Nephron (organoid): Measurements from ENCODE around the gene HYCC1.
"Not testable (repeated sequence)": the region's sequence is repeated elsewhere in the genome, so short reads cannot be mapped to it uniquely, and the experiment has no call there.

Source experiments
- H3K27ac Mint-ChIP-seq, 3 experiments: 2 replicates each; pipeline ENCODE4 v1.8.0; 2020; ENCODE audit warnings: mixed read lengths in 3 of 3, mild to moderate bottlenecking in 2 of 3, moderate library complexity in 1 of 3
- H3K27me3 Mint-ChIP-seq: 2 replicates; pipeline ENCODE4 v1.8.0; 2021; ENCODE audit warnings: low read depth, mild to moderate bottlenecking, moderate library complexity, mixed read lengths
- H3K36me3 Mint-ChIP-seq: 2 replicates; pipeline ENCODE4 v1.8.0; 2020; ENCODE audit warnings: low read depth, mixed read lengths
- H3K4me1 Mint-ChIP-seq: 2 replicates; pipeline ENCODE4 v1.8.0; 2020; ENCODE audit warnings: mixed read lengths
- H3K4me3 Mint-ChIP-seq, 3 experiments: 2 replicates each; pipeline ENCODE4 v1.8.0; 2020; ENCODE audit warnings: mild to moderate bottlenecking in 3 of 3, mixed read lengths in 3 of 3, moderate library complexity in 2 of 3
- H3K9me3 Mint-ChIP-seq: 2 replicates; pipeline ENCODE4 v1.8.0; 2020; ENCODE audit warnings: mixed read lengths
- TF ChIP-seq, protein P1 (sequence below), 3 experiments: fragments of 200-600 bp; sonication (generic); IDR thresholded peaks; one replicate each; pipeline ENCODE4 v1.5.0; 2021; ENCODE audit warnings: antibody characterized with exemption in 3 of 3; ENCODE audit not compliant: unreplicated experiment in 3 of 3

The HYCC1 gene

DNA sequence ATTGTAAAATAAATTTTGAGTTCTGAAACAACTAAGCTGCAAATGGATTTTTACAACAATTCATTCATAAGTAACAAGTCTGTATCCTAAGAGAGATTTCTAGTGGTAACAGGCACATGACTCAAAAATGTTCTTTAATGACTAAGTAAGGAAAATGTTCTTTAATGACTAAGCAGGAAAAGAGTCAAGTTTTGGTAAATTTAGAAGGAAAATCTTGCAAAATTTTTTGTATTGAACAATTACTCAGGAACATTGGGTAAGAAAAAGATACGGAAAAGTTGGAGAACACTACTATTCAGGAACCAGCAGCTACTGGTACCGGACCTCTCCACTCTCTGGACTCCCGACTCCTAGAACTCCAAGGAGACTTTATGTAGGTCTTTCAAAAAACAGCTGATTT lies 33.5 kb downstream of the HYCC1 start:
- Mint-ChIP-seq H3K36me3 (peaks cover 18% of the 10 kb centered on the region), H3K27ac (no peak overlapping the region), H3K9me3 (no peaks in the 10 kb centered on the region), H3K27me3 (peaks cover 3% of the 10 kb centered on the region), H3K4me1 (no peaks in the 10 kb centered on the region), H3K4me3 (no peak overlapping the region)
- TF ChIP-seq, protein P1, sequence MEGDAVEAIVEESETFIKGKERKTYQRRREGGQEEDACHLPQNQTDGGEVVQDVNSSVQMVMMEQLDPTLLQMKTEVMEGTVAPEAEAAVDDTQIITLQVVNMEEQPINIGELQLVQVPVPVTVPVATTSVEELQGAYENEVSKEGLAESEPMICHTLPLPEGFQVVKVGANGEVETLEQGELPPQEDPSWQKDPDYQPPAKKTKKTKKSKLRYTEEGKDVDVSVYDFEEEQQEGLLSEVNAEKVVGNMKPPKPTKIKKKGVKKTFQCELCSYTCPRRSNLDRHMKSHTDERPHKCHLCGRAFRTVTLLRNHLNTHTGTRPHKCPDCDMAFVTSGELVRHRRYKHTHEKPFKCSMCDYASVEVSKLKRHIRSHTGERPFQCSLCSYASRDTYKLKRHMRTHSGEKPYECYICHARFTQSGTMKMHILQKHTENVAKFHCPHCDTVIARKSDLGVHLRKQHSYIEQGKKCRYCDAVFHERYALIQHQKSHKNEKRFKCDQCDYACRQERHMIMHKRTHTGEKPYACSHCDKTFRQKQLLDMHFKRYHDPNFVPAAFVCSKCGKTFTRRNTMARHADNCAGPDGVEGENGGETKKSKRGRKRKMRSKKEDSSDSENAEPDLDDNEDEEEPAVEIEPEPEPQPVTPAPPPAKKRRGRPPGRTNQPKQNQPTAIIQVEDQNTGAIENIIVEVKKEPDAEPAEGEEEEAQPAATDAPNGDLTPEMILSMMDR (IDR thresholded peaks at IDR 0.05; ENCODE audit: unreplicated experiment in 3 of 3): no peak

GRCh38 chr7:22979861-22980260 lies 34.1 kb downstream of the HYCC1 start:
- H3K4me1 Mint-ChIP-seq: no peaks in the 10 kb centered on the region
- H3K4me3 Mint-ChIP-seq: no peak overlapping the region
- TF ChIP-seq, protein P1 (IDR thresholded peaks at IDR 0.05; ENCODE audit: unreplicated experiment in 3 of 3): no peak
- peaks cover 3% of the 10 kb centered on the region for H3K27me3 Mint-ChIP-seq
- H3K27ac Mint-ChIP-seq: no peak overlapping the region
- H3K36me3 Mint-ChIP-seq: peaks cover 20% of the 10 kb centered on the region
- H3K9me3 Mint-ChIP-seq: no peaks in the 10 kb centered on the region

DNA sequence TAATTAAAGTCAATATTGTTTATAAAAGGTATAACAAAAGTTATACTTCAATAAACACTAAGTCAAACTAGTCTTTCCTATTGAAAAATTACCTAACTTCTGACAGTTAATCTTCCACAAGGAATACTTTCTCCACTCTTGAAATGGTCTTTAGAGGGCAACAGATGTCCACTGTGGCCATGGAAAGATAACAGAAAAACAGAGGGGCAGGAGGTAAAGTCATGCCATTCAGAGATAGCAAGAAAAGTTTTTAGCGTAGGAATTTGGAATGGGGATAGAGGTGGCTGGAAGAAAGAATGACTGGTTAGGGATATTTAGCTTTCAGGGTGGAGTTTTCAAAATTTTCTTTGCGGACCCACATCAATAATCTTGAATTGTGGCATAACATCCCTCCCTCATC lies 34.7 kb downstream of the HYCC1 start:
- TF ChIP-seq, protein P1 (IDR thresholded peaks at IDR 0.05; ENCODE audit: unreplicated experiment in 3 of 3): no peak
- H3K9me3 Mint-ChIP-seq: no peaks in the 10 kb centered on the region
- peaks cover 3% of the 10 kb centered on the region for H3K27me3 Mint-ChIP-seq
- no peak overlapping the region for H3K27ac Mint-ChIP-seq
- peaks cover 26% of the 10 kb centered on the region for H3K36me3 Mint-ChIP-seq
- no peak overlapping the region for H3K4me3 Mint-ChIP-seq
- no peaks in the 10 kb centered on the region for H3K4me1 Mint-ChIP-seq

DNA sequence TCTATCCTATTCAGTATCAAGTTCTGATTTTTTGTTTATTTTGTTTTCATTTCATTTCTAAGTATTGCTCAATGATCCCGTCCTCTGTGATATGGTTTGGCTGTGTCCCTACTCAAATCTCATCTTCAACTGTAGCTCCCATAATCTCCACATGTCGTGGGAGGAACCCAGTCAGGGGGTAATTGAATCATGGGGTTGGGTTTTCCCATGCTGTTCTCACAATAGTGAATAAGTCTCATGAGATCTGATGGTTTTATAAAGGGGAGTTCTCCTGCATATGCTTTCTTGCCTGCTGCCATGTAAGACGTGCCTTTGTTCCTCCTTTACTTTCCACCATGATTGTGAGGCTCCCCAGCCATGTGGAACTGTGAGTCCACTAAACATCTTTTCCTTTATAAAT lies 39.3 kb downstream of the HYCC1 start:
- H3K9me3 Mint-ChIP-seq, H3K4me1 Mint-ChIP-seq, H3K27me3 Mint-ChIP-seq, H3K27ac Mint-ChIP-seq, H3K4me3 Mint-ChIP-seq: not testable (repeated sequence)
- peaks cover 29% of the 10 kb centered on the region for H3K36me3 Mint-ChIP-seq

DNA sequence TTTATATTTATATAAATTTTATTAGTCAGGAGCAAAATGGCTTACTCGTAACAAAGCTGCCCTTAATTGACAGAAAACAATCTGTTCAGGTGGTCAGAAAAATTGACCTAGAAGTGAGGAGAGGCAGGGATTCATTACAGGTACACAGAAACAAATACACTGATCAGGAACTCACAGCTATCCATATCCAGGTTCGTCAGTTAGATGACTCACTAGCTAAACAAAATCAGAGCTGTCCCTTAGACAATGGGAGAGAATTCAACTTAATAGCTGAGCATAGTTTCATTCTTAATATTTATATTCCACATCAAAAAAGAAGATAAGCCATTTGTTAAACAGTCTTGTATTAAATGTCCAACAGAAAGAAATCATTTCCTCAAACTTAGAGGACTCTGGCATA lies 41.7 kb downstream of the HYCC1 start:
- H3K4me1 Mint-ChIP-seq: no peaks in the 10 kb centered on the region
- H3K4me3 Mint-ChIP-seq: no peak overlapping the region
- H3K27me3 Mint-ChIP-seq: no peaks in the 10 kb centered on the region

GRCh38 chr7:22969010-22969431 lies 44.9 kb downstream of the HYCC1 start:
- Mint-ChIP-seq H3K36me3 (peaks cover 15% of the 10 kb centered on the region), H3K9me3 (no peaks in the 10 kb centered on the region), H3K4me3 (no peak overlapping the region), H3K27ac (no peak overlapping the region), H3K27me3 (no peaks in the 10 kb centered on the region), H3K4me1 (no peaks in the 10 kb centered on the region)
- TF ChIP-seq, protein P1 (IDR thresholded peaks at IDR 0.05; ENCODE audit: unreplicated experiment in 3 of 3): no peak

More for the DNA sequence above, 41.7 kb downstream of the HYCC1 start:
- H3K27ac Mint-ChIP-seq: no peak overlapping the region
- TF ChIP-seq, protein P1 (IDR thresholded peaks at IDR 0.05; ENCODE audit: unreplicated experiment in 3 of 3): no peak
- H3K36me3 Mint-ChIP-seq: peaks cover 38% of the 10 kb centered on the region
- H3K9me3 Mint-ChIP-seq: no peaks in the 10 kb centered on the region
